RCC 7860 (cell line): Measurements from ENCODE around the gene ZNF154.

ENCODE experiments used
- DNase-seq: peaks from one replicate; pipeline ENCODE4 v3.0.0-alpha.2; 2015; ENCODE audit warnings: low spot score
- FAIRE-seq: peaks from 2 replicates; lab custom pipeline; 2012; peaks lifted over from hg19 to GRCh38; lab: Jason Lieb, UNC

The ZNF154 gene

GRCh38 chr19:57682226-57682766, 26.7 kb downstream of the ZNF154 start:
- DNase-seq (no peak), FAIRE-seq (no peak)

- FAIRE-seq, result no peak
- DNase-seq, result no peak
These were observed 33.1 kb downstream of the ZNF154 start for GRCh38 chr19:57675881-57676280.

GRCh38 chr19:57672466-57672865, 36.5 kb downstream of the ZNF154 start:
- FAIRE-seq (no peak), DNase-seq (no peak)

GRCh38 chr19:57671124-57671895, 37.7 kb downstream of the ZNF154 start:
- DNase-seq (no peak), FAIRE-seq (no peak)

GRCh38 chr19:57668635-57669034, 40.4 kb downstream of the ZNF154 start, which contains the start of gene ZSCAN4:
ZSCAN4 (plus strand) TSS chr19:57668935; CDS start chr19:57676146, 7,211 bp downstream.
- FAIRE-seq (no peak), DNase-seq (no peak)

- no peak for FAIRE-seq
- no peak for DNase-seq
These were observed 41.8 kb downstream of the ZNF154 start for GRCh38 chr19:57667228-57667627.

- no peak for DNase-seq
- no peak for FAIRE-seq
These were observed 43.7 kb downstream of the ZNF154 start for GRCh38 chr19:57665261-57665806.

GRCh38 chr19:57664269-57665127, 44.5 kb downstream of the ZNF154 start:
- DNase-seq (no peak), FAIRE-seq (no peak)

- DNase-seq, result no peak
- FAIRE-seq, result no peak
These were observed 52.7 kb downstream of the ZNF154 start for GRCh38 chr19:57656346-57656745.

- DNase-seq (no peak), FAIRE-seq (no peak)
These were observed 53.6 kb downstream of the ZNF154 start for GRCh38 chr19:57655443-57655842.

GRCh38 chr19:57653689-57654088, 55.3 kb downstream of the ZNF154 start:
- no peak for FAIRE-seq

GRCh38 chr19:57651654-57651996, 57.4 kb downstream of the ZNF154 start:
- DNase-seq, result no peak
- FAIRE-seq, result no peak

More at GRCh38 chr19:57653689-57654088, 55.3 kb downstream of the ZNF154 start:
- DNase-seq, result no peak

- DNase-seq (no peak), FAIRE-seq (no peak)
These were observed 60.5 kb downstream of the ZNF154 start for GRCh38 chr19:57648331-57649003.
